Transverse colon (tissue), 4 donors: ENCODE results near the gene KIAA1755.

Experiments
- POLR2AphosphoS5 ChIP-seq, 3 donors: sonication (generic); formaldehyde crosslinking; IDR thresholded peaks; one replicate each; pipeline ENCODE4 v1.6.1; 2016; ENCODE audit warnings: antibody characterized with exemption in 3 of 3
- TF ChIP-seq, protein P1 (sequence below), 5 experiments: fragments of 200-600 bp in 3 of 5; fragments of 450-650 bp in 2 of 5; sonication (generic) in 3 of 5; IDR thresholded peaks; 1 replicate in 2 of 5; 2 replicates in 3 of 5; pipeline ENCODE4 v1.5.1; 2016 to 2017; ENCODE audit warnings: antibody characterized with exemption in 5 of 5, inconsistent platforms in 3 of 5, mild to moderate bottlenecking in 2 of 5, moderate library complexity in 1 of 5

DNA sequence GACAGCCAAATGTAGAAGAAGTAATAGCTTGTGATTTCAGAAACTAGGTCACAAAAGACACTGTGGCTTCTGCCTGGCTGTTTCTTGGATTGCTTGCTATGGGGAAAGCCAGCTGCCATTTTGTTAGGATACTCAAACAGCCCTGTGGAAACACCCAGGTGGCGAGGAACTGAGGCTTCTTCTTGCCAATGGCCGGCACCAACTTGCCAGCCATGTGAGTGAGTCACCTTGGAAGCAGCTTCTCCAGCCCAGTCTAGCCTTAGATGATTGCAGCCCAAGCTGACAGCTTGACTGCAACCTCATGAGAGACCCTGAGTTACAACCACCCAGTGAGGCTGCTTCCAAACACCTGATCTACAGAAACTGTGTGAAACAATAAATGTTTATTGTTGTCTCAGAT, 11.9 kb upstream of the KIAA1755 start:
- TF ChIP-seq, protein P1, sequence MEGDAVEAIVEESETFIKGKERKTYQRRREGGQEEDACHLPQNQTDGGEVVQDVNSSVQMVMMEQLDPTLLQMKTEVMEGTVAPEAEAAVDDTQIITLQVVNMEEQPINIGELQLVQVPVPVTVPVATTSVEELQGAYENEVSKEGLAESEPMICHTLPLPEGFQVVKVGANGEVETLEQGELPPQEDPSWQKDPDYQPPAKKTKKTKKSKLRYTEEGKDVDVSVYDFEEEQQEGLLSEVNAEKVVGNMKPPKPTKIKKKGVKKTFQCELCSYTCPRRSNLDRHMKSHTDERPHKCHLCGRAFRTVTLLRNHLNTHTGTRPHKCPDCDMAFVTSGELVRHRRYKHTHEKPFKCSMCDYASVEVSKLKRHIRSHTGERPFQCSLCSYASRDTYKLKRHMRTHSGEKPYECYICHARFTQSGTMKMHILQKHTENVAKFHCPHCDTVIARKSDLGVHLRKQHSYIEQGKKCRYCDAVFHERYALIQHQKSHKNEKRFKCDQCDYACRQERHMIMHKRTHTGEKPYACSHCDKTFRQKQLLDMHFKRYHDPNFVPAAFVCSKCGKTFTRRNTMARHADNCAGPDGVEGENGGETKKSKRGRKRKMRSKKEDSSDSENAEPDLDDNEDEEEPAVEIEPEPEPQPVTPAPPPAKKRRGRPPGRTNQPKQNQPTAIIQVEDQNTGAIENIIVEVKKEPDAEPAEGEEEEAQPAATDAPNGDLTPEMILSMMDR (IDR thresholded peaks at IDR 0.05): no peak
- TF ChIP-seq POLR2AphosphoS5 (IDR thresholded peaks at IDR 0.05): no peak
